OCI-LY1 (cell line): ENCODE data around the gene IFNGR2.

Experiments
- EZH2 ChIP-seq: fragments of 200-600 bp; sonication (generic), shearing (Covaris generic); IDR thresholded peaks from 2 replicates; pipeline ENCODE4 v1.8.0; 2017; ENCODE audit warnings: borderline replicate concordance, mixed run types, mild to moderate bottlenecking, antibody characterized with exemption, low read length, moderate library complexity, mixed read lengths
- TF ChIP-seq, protein P1 (sequence below): fragments of 200-600 bp; sonication (generic), shearing (Covaris generic); IDR thresholded peaks from 2 replicates; pipeline ENCODE4 v1.5.1; 2017; ENCODE audit warnings: mild to moderate bottlenecking, antibody characterized with exemption, low read length, moderate library complexity, mixed read lengths

- TF ChIP-seq, protein P1, sequence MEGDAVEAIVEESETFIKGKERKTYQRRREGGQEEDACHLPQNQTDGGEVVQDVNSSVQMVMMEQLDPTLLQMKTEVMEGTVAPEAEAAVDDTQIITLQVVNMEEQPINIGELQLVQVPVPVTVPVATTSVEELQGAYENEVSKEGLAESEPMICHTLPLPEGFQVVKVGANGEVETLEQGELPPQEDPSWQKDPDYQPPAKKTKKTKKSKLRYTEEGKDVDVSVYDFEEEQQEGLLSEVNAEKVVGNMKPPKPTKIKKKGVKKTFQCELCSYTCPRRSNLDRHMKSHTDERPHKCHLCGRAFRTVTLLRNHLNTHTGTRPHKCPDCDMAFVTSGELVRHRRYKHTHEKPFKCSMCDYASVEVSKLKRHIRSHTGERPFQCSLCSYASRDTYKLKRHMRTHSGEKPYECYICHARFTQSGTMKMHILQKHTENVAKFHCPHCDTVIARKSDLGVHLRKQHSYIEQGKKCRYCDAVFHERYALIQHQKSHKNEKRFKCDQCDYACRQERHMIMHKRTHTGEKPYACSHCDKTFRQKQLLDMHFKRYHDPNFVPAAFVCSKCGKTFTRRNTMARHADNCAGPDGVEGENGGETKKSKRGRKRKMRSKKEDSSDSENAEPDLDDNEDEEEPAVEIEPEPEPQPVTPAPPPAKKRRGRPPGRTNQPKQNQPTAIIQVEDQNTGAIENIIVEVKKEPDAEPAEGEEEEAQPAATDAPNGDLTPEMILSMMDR, result no peak
- TF ChIP-seq EZH2, result no peak
These were observed 40.0 kb downstream of the IFNGR2 start for GRCh38 chr21:33443194-33443593.
